GM12872 (cell line): Measurements from ENCODE around the gene SAMD14.

Source experiments
- TF ChIP-seq, protein P1 (sequence below): IDR thresholded peaks from 3 replicates; pipeline ENCODE4 v1.5.1; 2011; ENCODE audit warnings: low read depth, mild to moderate bottlenecking, low read length, moderate library complexity; ENCODE audit not compliant: insufficient read depth

The SAMD14 gene

DNA sequence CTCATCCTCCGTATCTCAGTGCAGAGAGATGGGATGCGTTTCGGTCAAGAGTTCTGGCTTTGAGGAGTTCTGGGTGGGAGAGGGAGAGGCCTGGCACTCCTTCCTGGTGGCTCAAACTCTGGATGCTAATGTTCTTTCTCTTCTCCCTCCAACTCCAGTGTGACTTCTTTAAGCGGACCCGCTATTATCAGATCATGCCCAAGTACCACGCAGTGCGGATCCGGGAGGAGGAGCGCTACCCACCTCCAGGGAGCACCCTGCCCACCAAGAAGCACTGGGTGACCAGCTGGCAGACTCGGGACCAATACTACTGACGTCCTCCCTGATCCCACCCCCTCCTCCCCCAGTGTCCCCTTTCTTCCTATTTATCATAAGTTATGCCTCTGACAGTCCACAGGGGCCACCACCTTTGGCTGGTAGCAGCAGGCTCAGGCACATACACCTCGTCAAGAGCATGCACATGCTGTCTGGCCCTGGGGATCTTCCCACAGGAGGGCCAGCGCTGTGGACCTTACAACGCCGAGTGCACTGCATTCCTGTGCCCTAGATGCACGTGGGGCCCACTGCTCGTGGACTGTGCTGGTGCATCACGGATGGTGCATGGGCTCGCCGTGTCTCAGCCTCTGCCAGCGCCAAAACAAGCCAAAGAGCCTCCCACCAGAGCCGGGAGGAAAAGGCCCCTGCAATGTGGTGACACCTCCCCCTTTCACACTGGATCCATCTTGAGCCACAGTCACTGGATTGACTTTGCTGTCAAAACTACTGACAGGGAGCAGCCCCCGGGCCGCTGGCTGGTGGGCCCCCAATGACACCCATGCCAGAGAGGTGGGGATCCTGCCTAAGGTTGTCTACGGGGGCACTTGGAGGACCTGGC lies 40.8 kb downstream of the SAMD14 start:
- TF ChIP-seq, protein P1, sequence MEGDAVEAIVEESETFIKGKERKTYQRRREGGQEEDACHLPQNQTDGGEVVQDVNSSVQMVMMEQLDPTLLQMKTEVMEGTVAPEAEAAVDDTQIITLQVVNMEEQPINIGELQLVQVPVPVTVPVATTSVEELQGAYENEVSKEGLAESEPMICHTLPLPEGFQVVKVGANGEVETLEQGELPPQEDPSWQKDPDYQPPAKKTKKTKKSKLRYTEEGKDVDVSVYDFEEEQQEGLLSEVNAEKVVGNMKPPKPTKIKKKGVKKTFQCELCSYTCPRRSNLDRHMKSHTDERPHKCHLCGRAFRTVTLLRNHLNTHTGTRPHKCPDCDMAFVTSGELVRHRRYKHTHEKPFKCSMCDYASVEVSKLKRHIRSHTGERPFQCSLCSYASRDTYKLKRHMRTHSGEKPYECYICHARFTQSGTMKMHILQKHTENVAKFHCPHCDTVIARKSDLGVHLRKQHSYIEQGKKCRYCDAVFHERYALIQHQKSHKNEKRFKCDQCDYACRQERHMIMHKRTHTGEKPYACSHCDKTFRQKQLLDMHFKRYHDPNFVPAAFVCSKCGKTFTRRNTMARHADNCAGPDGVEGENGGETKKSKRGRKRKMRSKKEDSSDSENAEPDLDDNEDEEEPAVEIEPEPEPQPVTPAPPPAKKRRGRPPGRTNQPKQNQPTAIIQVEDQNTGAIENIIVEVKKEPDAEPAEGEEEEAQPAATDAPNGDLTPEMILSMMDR = no peak

DNA sequence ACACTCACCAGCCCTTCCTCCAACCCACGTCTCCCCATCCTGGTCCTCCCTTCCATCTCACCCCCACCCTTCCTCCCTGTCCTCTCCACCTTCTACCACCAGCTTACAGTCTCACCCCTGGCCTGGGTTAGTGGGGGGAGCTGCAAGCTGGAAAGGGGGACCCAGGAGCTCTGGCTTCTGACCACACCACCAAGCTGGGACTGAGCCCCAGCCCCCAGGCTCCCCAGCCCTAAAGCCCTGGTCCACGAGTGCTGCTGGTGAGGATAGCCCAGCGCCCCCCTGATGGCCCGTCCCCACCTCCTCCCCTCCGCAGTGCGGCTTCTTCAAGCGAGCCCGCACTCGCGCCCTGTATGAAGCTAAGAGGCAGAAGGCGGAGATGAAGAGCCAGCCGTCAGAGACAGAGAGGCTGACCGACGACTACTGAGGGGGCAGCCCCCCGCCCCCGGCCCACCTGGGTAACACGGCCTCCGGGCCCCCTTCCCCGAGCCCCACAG lies 42.0 kb downstream of the SAMD14 start:
- TF ChIP-seq, protein P1 = no peak

DNA sequence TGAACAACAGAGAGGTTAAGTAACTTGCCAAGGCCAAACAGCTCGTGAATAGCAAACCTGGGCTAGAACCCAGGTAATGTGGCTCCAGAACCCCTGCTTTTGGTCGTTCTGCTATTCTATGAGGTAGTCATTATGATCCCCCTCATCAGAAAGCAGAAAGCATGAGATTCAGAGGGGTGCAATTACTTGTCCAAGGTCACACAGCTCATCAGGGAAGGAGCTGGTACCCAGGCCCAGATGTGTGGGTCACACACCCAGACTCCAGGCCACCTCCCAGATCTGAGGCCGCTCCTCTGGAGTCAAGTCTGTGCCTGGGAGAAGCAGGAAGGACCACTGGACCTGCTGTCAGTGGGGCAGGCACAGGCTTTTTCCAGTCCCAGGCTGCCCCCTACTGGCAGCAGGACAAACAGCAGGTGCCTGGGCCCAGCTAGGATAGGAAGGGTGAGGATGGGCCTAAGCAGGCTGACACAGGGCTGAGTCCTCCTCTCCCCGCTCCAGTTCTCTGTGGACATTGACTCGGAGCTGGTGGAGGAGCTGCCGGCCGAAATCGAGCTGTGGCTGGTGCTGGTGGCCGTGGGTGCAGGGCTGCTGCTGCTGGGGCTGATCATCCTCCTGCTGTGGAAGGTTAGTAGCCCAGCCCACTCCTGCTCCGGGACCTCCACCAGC lies 42.6 kb downstream of the SAMD14 start:
- TF ChIP-seq, protein P1 = peak; percentile 99

DNA sequence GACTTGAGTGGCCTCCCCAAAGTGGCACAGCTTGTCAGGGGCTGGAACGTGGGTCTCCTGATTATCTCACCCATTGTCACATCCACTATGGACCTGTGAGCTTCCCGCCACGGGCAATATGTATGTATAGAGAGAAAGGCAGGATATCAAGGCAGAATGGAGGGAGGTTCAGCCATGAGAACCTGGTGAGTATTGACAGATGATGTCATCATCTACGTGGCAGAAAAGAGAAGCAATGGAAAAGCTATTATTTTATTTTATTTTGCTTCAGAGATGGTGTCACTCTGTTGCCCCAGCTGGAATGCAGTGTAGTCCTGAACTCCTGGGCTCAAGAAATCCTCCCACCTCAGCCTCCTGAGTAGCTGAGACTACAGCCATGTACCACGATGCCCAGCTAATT lies 48.2 kb downstream of the SAMD14 start:
- TF ChIP-seq, protein P1 = no peak

- TF ChIP-seq, protein P1 = no peak
Measured at GRCh38 chr17:50080827-50081226, 49.1 kb downstream of the SAMD14 start.

- TF ChIP-seq, protein P1 = no peak
Measured at GRCh38 chr17:50080096-50080480, 49.9 kb downstream of the SAMD14 start.

DNA sequence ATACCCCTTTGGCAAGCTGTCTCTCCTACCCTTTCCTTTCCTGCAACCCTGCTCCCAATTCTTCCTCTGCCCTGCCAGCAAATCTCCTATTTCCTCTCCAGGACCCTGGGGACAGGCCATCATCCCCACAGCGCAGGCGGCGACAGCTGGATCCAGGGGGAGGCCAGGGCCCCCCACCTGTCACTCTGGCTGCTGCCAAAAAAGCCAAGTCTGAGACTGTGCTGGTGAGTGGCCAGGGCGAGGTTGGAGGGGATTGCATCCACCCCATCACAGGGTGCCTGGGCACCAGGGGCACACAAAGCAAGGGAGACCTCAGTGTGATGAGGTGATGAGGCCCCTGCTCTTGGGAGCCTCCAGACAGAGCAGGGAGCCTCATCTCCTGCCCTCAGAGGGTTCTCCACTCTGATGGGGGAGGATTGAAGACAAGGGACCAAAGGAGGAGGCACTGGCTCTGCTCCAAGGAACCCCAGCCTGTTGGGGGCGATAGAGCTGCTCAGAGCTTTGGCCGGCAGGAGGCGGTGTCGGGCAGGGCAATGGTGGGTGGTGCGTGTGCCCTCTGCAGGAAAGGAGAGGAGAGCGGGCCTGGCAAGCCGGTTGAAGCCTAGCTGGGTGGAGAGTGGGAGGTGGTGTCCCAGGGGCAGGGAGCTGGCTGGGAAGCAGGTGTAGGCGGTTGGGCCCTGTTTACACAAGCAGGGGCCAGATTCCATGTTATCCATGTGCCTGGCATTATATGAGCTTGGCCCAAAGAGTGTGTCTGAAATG lies 50.4 kb downstream of the SAMD14 start:
- TF ChIP-seq, protein P1 = peak; percentile 100
